GM12878 (cell line): ENCODE results near the gene MRPL39. TPM values are rescaled to one million over a fixed set of nuclear protein-coding genes. Genes with fewer than 3 reads are reported as not detected.
A peak's percentile ranks its signal among the peaks of the same experiment; 100 is the strongest.

Experiments
- CBFB ChIP-seq: IDR thresholded peaks from 2 replicates; pipeline ENCODE4 v1.6.1; 2016; ENCODE audit warnings: antibody characterized with exemption, low read depth
- CEBPB ChIP-seq, 2 experiments: fragments of 150-350 bp in 1 of 2; IDR thresholded peaks; 2 replicates each; pipeline ENCODE4 v1.6.1; 2012 to 2014; ENCODE audit warnings: low read depth in 2 of 2, low read length in 2 of 2, borderline replicate concordance in 1 of 2, inconsistent platforms in 1 of 2
- CREB1 ChIP-seq: IDR thresholded peaks from 2 replicates; pipeline ENCODE4 v1.6.1; 2012; ENCODE audit warnings: low read depth, mild to moderate bottlenecking, inconsistent platforms
- CUX1 ChIP-seq: IDR thresholded peaks from 2 replicates; pipeline ENCODE4 v1.6.1; 2012; ENCODE audit warnings: improper control_type of control experiment, low read depth, low read length; ENCODE audit not compliant: insufficient replicate concordance
- EGR1 ChIP-seq, 2 experiments: IDR thresholded peaks; 1 replicate in 1 of 2; 2 replicates in 1 of 2; pipeline ENCODE4 v1.6.1; 2011 to 2012; ENCODE audit warnings: low read depth in 2 of 2, low read length in 2 of 2, borderline replicate concordance in 1 of 2, mild to moderate bottlenecking in 1 of 2, moderate library complexity in 1 of 2
- HDAC6 ChIP-seq: fragments of 200-600 bp; sonication (generic); IDR thresholded peaks from one replicate; pipeline ENCODE4 v1.8.0; 2017; ENCODE audit warnings: antibody characterized with exemption; ENCODE audit not compliant: unreplicated experiment
- RBBP5 ChIP-seq: fragments of 200-600 bp; sonication (generic); conservative IDR thresholded peaks from 2 replicates; pipeline ENCODE4 v1.6.1; 2016
- SMC3 ChIP-seq: IDR thresholded peaks from 2 replicates; pipeline ENCODE4 v1.6.1; 2011; ENCODE audit warnings: low read length, improper control_type of control experiment, borderline replicate concordance
- SRF ChIP-seq, 2 experiments: IDR thresholded peaks; 2 replicates each; pipeline ENCODE4 v1.6.1; 2011; ENCODE audit warnings: low read depth in 2 of 2, low read length in 2 of 2, mild to moderate bottlenecking in 1 of 2, moderate library complexity in 1 of 2
- TBL1XR1 ChIP-seq: IDR thresholded peaks from 2 replicates; pipeline ENCODE4 v1.6.1; 2012; ENCODE audit warnings: low read depth, low read length, improper control_type of control experiment
- TCF12 ChIP-seq: IDR thresholded peaks from 2 replicates; pipeline ENCODE4 v1.6.1; 2011; ENCODE audit warnings: low read depth, mild to moderate bottlenecking, low read length
- ZNF622 ChIP-seq: fragments of 450-650 bp; IDR thresholded peaks from 2 replicates; pipeline ENCODE4 v1.6.1; 2017; ENCODE audit warnings: mild to moderate bottlenecking, inconsistent platforms
- polyA plus RNA-seq, 11 experiments: library from polyadenylated mRNA; depleted of rRNA in 4 of 11; unstranded in 6 of 11; stranded (reverse) in 5 of 11; fragments of >200 nt; fragmentation: Nextera tagmentation in 4 of 11; fragmentation: Illumina TruSeq in 1 of 11; extraction: Ambion mirVana in 4 of 11; extraction: Trizol in 1 of 11; gene quantifications; 1 replicate in 1 of 11; 2 replicates in 10 of 11; pipeline versions ENCODE4 v1.2.1 to v1.2.3, GENCODE V29; 2011 to 2016; ENCODE audit warnings: inconsistent platforms in 2 of 11, missing spikeins in 2 of 11, low read depth in 1 of 11
- total RNA-seq, 4 experiments: library from RNA; depleted of rRNA in 3 of 4; stranded (reverse); fragments of >200 nt in 3 of 4; fragmentation: Illumina TruSeq in 1 of 4; extraction: Trizol in 1 of 4; gene quantifications; 2 replicates each; pipeline versions ENCODE4 v1.2.1 to v1.2.3, GENCODE V29; 2013 to 2021
- TF ChIP-seq, protein P1 (sequence below): IDR thresholded peaks from 2 replicates; pipeline ENCODE4 v1.6.1; 2011; ENCODE audit warnings: mild to moderate bottlenecking, low read depth, low read length, moderate library complexity; ENCODE audit not compliant: insufficient replicate concordance
- TF ChIP-seq, protein P2 (sequence below): IDR thresholded peaks from 2 replicates; pipeline ENCODE4 v1.6.1; 2012; ENCODE audit warnings: low read depth, low read length, improper control_type of control experiment
- TF ChIP-seq, protein P3 (sequence below): fragments of 450-650 bp; IDR thresholded peaks from 2 replicates; pipeline ENCODE4 v1.6.1; 2017; ENCODE audit warnings: antibody characterized with exemption, mild to moderate bottlenecking, moderate library complexity

MRPL39 gene
- total and polyA plus RNA-seq, 10 of the 15 experiments (the other 5 are each of a cell fraction or from before 2014, with no cell fraction given): 68.8 to 292 (median 120) TPM

GRCh38 chr21:25607151-25608043 lies at the start of gene MRPL39 (continued):
- TF ChIP-seq SRF (IDR thresholded peaks at IDR 0.05; ENCODE audit: low read depth in 2 of 2, low read length in 2 of 2) (peak; percentile 76 to 95; a peak in 3 of 4 replicates), RBBP5 (no peak), TBL1XR1 (peak; percentile 60; the same call in 1 of the 2 replicates), CUX1 (no peak), SMC3 (peak; percentile 46; the same call in 1 of the 2 replicates), CREB1 (peak; percentile 72), CEBPB (IDR thresholded peaks at IDR 0.05; ENCODE audit: borderline replicate concordance in 1 of 2, low read depth in 2 of 2, low read length in 2 of 2) (no peak), CBFB (peak; percentile 81), TCF12 (peak; percentile 62; the same call in 1 of the 2 replicates), HDAC6 (no peak), EGR1 (IDR thresholded peaks at IDR 0.05; ENCODE audit: borderline replicate concordance in 1 of 2, low read depth in 2 of 2, low read length in 2 of 2) (peak; percentile 15 to 47; a peak in 1 of 3 replicates), ZNF622 (no peak)
- TF ChIP-seq, protein P1, sequence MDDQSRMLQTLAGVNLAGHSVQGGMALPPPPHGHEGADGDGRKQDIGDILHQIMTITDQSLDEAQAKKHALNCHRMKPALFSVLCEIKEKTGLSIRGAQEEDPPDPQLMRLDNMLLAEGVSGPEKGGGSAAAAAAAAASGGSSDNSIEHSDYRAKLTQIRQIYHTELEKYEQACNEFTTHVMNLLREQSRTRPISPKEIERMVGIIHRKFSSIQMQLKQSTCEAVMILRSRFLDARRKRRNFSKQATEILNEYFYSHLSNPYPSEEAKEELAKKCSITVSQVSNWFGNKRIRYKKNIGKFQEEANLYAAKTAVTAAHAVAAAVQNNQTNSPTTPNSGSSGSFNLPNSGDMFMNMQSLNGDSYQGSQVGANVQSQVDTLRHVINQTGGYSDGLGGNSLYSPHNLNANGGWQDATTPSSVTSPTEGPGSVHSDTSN: peak; percentile 38
- TF ChIP-seq, protein P2, sequence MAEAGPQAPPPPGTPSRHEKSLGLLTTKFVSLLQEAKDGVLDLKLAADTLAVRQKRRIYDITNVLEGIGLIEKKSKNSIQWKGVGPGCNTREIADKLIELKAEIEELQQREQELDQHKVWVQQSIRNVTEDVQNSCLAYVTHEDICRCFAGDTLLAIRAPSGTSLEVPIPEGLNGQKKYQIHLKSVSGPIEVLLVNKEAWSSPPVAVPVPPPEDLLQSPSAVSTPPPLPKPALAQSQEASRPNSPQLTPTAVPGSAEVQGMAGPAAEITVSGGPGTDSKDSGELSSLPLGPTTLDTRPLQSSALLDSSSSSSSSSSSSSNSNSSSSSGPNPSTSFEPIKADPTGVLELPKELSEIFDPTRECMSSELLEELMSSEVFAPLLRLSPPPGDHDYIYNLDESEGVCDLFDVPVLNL: no peak
- TF ChIP-seq, protein P3, sequence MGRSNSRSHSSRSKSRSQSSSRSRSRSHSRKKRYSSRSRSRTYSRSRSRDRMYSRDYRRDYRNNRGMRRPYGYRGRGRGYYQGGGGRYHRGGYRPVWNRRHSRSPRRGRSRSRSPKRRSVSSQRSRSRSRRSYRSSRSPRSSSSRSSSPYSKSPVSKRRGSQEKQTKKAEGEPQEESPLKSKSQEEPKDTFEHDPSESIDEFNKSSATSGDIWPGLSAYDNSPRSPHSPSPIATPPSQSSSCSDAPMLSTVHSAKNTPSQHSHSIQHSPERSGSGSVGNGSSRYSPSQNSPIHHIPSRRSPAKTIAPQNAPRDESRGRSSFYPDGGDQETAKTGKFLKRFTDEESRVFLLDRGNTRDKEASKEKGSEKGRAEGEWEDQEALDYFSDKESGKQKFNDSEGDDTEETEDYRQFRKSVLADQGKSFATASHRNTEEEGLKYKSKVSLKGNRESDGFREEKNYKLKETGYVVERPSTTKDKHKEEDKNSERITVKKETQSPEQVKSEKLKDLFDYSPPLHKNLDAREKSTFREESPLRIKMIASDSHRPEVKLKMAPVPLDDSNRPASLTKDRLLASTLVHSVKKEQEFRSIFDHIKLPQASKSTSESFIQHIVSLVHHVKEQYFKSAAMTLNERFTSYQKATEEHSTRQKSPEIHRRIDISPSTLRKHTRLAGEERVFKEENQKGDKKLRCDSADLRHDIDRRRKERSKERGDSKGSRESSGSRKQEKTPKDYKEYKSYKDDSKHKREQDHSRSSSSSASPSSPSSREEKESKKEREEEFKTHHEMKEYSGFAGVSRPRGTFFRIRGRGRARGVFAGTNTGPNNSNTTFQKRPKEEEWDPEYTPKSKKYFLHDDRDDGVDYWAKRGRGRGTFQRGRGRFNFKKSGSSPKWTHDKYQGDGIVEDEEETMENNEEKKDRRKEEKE: no peak
